Colonic mucosa (tissue), 4 donors: Measurements from ENCODE around the gene CD93. TPM values are rescaled to one million over a fixed set of nuclear protein-coding genes. Genes with fewer than 3 reads are reported as not detected.

Experiments
- DNase-seq: peaks from one replicate; pipeline ENCODE4 v3.0.0-alpha.2; 2020
- H3K27ac ChIP-seq: fragments of 200-600 bp; one replicate; pipeline ENCODE4 v1.8.0; 2021
- H3K27me3 ChIP-seq: fragments of 200-600 bp; one replicate; pipeline ENCODE4 v1.8.0; 2021
- H3K36me3 ChIP-seq: fragments of 200-600 bp; one replicate; pipeline ENCODE4 v1.8.0; 2021
- H3K4me1 ChIP-seq: fragments of 200-600 bp; one replicate; pipeline ENCODE4 v1.8.0; 2021; ENCODE audit warnings: mild to moderate bottlenecking
- H3K4me3 ChIP-seq: fragments of 200-600 bp; one replicate; pipeline ENCODE4 v1.8.0; 2021
- H3K9ac ChIP-seq, 2 donors: one replicate each; pipeline ENCODE4 v1.7.0; 2013; ENCODE audit warnings: control low read depth in 2 of 2, low read depth in 2 of 2, low read length in 2 of 2
- H3K9me3 ChIP-seq: fragments of 200-600 bp; one replicate; pipeline ENCODE4 v1.8.0; 2021
- CTCF ChIP-seq: fragments of 200-600 bp; IDR thresholded peaks from one replicate; pipeline ENCODE4 v1.8.0; 2022; ENCODE audit warnings: antibody characterized with exemption, mild to moderate bottlenecking
- intact Hi-C: fragments of 100-400 bp; cut with DNase I; formaldehyde crosslinking; loops from one replicate; pipeline ENCODE4 v1.14.1; 2022
- total RNA-seq, 2 donors: library from RNA; stranded (reverse); fragmentation: NEBNext Ultra II Directional in 1 of 2; extraction: Animal tissue kit (Norgen Biotek cat#: 25700) in 1 of 2; gene quantifications; one replicate each; pipeline ENCODE4 v1.2.1, GENCODE V29; 2021
- donor health status: healthy.
- donor health status: DM: no; HTN: no; CAD: no.
- donor health status: DM: no; HTN: no; CAD: no.

Gene CD93
- total RNA-seq, 2 donors from 2014 or later: 5.3 to 20.3 TPM

- Histone ChIP-seq H3K4me1 (peaks cover 6% of the 10 kb centered on the region), H3K27ac (no peak overlapping the region), H3K36me3 (no peaks in the 10 kb centered on the region), H3K27me3 (peaks cover 46% of the 10 kb centered on the region), H3K9me3 (no peaks in the 10 kb centered on the region), H3K4me3 (no peak overlapping the region), H3K9ac (no peak overlapping the region)
- intact Hi-C loops: loop anchor here (10.0 kb wide), 1 partner anchor 158 kb away; no protein-coding TSS in a partner anchor
- no peak for TF ChIP-seq CTCF
- DNase-seq: no peak
Observed at GRCh38 chr20:23046431-23046830, 39.7 kb downstream of the CD93 start.

- no peak for TF ChIP-seq CTCF
- DNase-seq: peak; percentile 24
- H3K9me3 ChIP-seq: no peaks in the 10 kb centered on the region
Observed at GRCh38 chr20:23043376-23043775, 42.7 kb downstream of the CD93 start.

GRCh38 chr20:23042270-23042669 is 43.9 kb downstream of the CD93 start:
- no peak for DNase-seq
- Histone ChIP-seq H3K36me3 (no peaks in the 10 kb centered on the region), H3K4me1 (no peaks in the 10 kb centered on the region), H3K9ac (no peak overlapping the region), H3K27ac (no peak overlapping the region), H3K4me3 (no peak overlapping the region), H3K9me3 (no peaks in the 10 kb centered on the region), H3K27me3 (peaks cover 7% of the 10 kb centered on the region)
- intact Hi-C loops: loop anchor here (10.0 kb wide), 1 partner anchor 163 kb away; no protein-coding TSS in a partner anchor
- no peak for TF ChIP-seq CTCF

More at GRCh38 chr20:23043376-23043775, 42.7 kb downstream of the CD93 start:
- intact Hi-C loops: loop anchor here (10.0 kb wide), 1 partner anchor 161 kb away; no protein-coding TSS in a partner anchor
- H3K36me3 ChIP-seq: no peaks in the 10 kb centered on the region
- peaks cover 17% of the 10 kb centered on the region for H3K27me3 ChIP-seq
- no peak overlapping the region for H3K9ac ChIP-seq
- H3K4me1 ChIP-seq: peaks cover 2% of the 10 kb centered on the region
- H3K27ac ChIP-seq: no peak overlapping the region
- H3K4me3 ChIP-seq: no peak overlapping the region

- Histone ChIP-seq H3K9ac (no peak overlapping the region), H3K27ac (no peak overlapping the region), H3K27me3 (peaks cover 4% of the 10 kb centered on the region), H3K4me3 (no peak overlapping the region), H3K36me3 (no peaks in the 10 kb centered on the region), H3K4me1 (no peaks in the 10 kb centered on the region), H3K9me3 (no peaks in the 10 kb centered on the region)
- no peak for DNase-seq
- intact Hi-C loops: loop anchor here (10.0 kb wide), 1 partner anchor 165 kb away; no protein-coding TSS in a partner anchor
- no peak for TF ChIP-seq CTCF
Observed at GRCh38 chr20:23039885-23040508, 46.1 kb downstream of the CD93 start.

GRCh38 chr20:23039136-23039875 is 46.8 kb downstream of the CD93 start:
- Histone ChIP-seq H3K36me3 (no peaks in the 10 kb centered on the region), H3K4me3 (no peak overlapping the region), H3K27ac (no peak overlapping the region), H3K9me3 (no peaks in the 10 kb centered on the region), H3K9ac (no peak overlapping the region), H3K27me3 (peaks cover 4% of the 10 kb centered on the region), H3K4me1 (no peaks in the 10 kb centered on the region)
- intact Hi-C loops: no loop called here
- TF ChIP-seq CTCF: no peak
- no peak for DNase-seq
